Measurements from ENCODE around the gene IL19.

The IL19 gene

GRCh38 chr1:206766251-206766856 lies 4.2 kb upstream of the IL19 start:
- peaks cover 2% of the 10 kb centered on the region; the same call in 1 of the 2 replicates for H3K9me3 ChIP-seq (ENCODE audit: insufficient read depth, low read length)
- H3K27me3 ChIP-seq (ENCODE audit: low read depth, low read length), result peaks cover 12% of the 10 kb centered on the region
- H3K4me3 ChIP-seq (ENCODE audit: low read length), result peak overlapping the region; percentile 5; the same call in 1 of the 2 replicates
- H2AFZ ChIP-seq (ENCODE audit: low read depth, low read length), result 0 out of 2 replicates have a peak overlapping the region, but pooled peaks have one; percentile 12
- H3K4me1 ChIP-seq (ENCODE audit: low read length), result peaks cover 60% of the 10 kb centered on the region
- no peaks in the 10 kb centered on the region for H4K20me1 ChIP-seq (ENCODE audit: insufficient read depth, low read length)
- H3K79me2 ChIP-seq (ENCODE audit: low read length), result no peaks in the 10 kb centered on the region; the same call in 1 of the 2 replicates
- peaks cover 4% of the 10 kb centered on the region for H3K36me3 ChIP-seq (replicated peaks; ENCODE audit: low read depth, low read length)
- H3K27ac ChIP-seq (ENCODE audit: low read length), result peak overlapping the region; percentile 17
- TF ChIP-seq, protein P1, sequence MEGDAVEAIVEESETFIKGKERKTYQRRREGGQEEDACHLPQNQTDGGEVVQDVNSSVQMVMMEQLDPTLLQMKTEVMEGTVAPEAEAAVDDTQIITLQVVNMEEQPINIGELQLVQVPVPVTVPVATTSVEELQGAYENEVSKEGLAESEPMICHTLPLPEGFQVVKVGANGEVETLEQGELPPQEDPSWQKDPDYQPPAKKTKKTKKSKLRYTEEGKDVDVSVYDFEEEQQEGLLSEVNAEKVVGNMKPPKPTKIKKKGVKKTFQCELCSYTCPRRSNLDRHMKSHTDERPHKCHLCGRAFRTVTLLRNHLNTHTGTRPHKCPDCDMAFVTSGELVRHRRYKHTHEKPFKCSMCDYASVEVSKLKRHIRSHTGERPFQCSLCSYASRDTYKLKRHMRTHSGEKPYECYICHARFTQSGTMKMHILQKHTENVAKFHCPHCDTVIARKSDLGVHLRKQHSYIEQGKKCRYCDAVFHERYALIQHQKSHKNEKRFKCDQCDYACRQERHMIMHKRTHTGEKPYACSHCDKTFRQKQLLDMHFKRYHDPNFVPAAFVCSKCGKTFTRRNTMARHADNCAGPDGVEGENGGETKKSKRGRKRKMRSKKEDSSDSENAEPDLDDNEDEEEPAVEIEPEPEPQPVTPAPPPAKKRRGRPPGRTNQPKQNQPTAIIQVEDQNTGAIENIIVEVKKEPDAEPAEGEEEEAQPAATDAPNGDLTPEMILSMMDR (IDR thresholded peaks at IDR 0.05; ENCODE audit: low read depth, low read length), result no peak
- TF ChIP-seq EZH2phosphoT487 (IDR thresholded peaks at IDR 0.05; ENCODE audit: low read depth), result no peak
- peak overlapping the region; percentile 4; the same call in 1 of the 2 replicates for H3K9ac ChIP-seq (ENCODE audit: low read length)
- peak overlapping the region; percentile 55 for H3K4me2 ChIP-seq (ENCODE audit: low read length)

- Histone ChIP-seq H3K4me2 (ENCODE audit: low read length) (peak overlapping the region; percentile 94), H3K4me3 (ENCODE audit: low read length) (peak overlapping the region; percentile 77), H3K4me1 (ENCODE audit: low read length) (peaks cover 84% of the 10 kb centered on the region), H3K79me2 (ENCODE audit: low read length) (peaks cover 10% of the 10 kb centered on the region; the same call in 1 of the 2 replicates), H3K36me3 (replicated peaks; ENCODE audit: low read depth, low read length) (peaks cover 4% of the 10 kb centered on the region), H4K20me1 (ENCODE audit: insufficient read depth, low read length) (no peaks in the 10 kb centered on the region), H3K27me3 (ENCODE audit: low read depth, low read length) (peaks cover 16% of the 10 kb centered on the region), H3K9ac (ENCODE audit: low read length) (peak overlapping the region; percentile 6; the same call in 1 of the 2 replicates), H2AFZ (ENCODE audit: low read depth, low read length) (no peak overlapping the region), H3K27ac (ENCODE audit: low read length) (peak overlapping the region; percentile 72), H3K9me3 (ENCODE audit: insufficient read depth, low read length) (peaks cover 2% of the 10 kb centered on the region; the same call in 1 of the 2 replicates)
- no peak for TF ChIP-seq EZH2phosphoT487 (IDR thresholded peaks at IDR 0.05; ENCODE audit: low read depth)
- TF ChIP-seq, protein P1 (IDR thresholded peaks at IDR 0.05; ENCODE audit: low read depth, low read length), result no peak
Measured at GRCh38 chr1:206768472-206769303, 1.9 kb upstream of the IL19 start.

- TF ChIP-seq, protein P1 (IDR thresholded peaks at IDR 0.05; ENCODE audit: low read depth, low read length), result no peak
- TF ChIP-seq EZH2phosphoT487 (IDR thresholded peaks at IDR 0.05; ENCODE audit: low read depth), result no peak
- Histone ChIP-seq H3K27ac (ENCODE audit: low read length) (peak overlapping the region; percentile 72), H3K9me3 (ENCODE audit: insufficient read depth, low read length) (no peaks in the 10 kb centered on the region), H2AFZ (ENCODE audit: low read depth, low read length) (no peak overlapping the region), H4K20me1 (ENCODE audit: insufficient read depth, low read length) (no peaks in the 10 kb centered on the region), H3K4me1 (ENCODE audit: low read length) (peaks cover 90% of the 10 kb centered on the region), H3K27me3 (ENCODE audit: low read depth, low read length) (peaks cover 16% of the 10 kb centered on the region), H3K36me3 (replicated peaks; ENCODE audit: low read depth, low read length) (peaks cover 4% of the 10 kb centered on the region), H3K79me2 (ENCODE audit: low read length) (peaks cover 10% of the 10 kb centered on the region; the same call in 1 of the 2 replicates), H3K9ac (ENCODE audit: low read length) (peak overlapping the region; percentile 75; the same call in 1 of the 2 replicates), H3K4me3 (ENCODE audit: low read length) (peak overlapping the region; percentile 77), H3K4me2 (ENCODE audit: low read length) (peak overlapping the region; percentile 94)
Measured at GRCh38 chr1:206769304-206769731, 1.3 kb upstream of the IL19 start.

DNA sequence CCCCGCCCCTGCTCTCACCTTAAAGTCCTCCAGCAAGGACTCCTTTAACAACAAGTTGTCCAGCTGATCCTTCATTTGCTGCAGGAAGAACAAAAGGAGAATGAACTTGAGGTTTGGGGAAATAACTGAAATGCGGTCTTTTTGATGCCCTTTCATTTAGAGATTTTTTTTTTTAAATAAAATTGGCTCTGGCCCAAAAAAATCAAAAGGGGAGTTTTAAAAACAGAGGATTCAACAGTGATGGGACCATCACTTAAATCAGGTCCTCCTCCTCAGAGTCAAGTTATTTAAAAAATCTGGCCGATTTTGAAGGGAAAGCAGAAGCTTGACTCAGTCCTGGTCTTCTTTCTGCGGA lies 742 bp downstream of the IL19 start:
- Histone ChIP-seq H3K36me3 (replicated peaks; ENCODE audit: low read depth, low read length) (peaks cover 10% of the 10 kb centered on the region), H3K27ac (ENCODE audit: low read length) (peak overlapping the region; percentile 72), H3K4me2 (ENCODE audit: low read length) (peak overlapping the region; percentile 94), H3K9ac (ENCODE audit: low read length) (peak overlapping the region; percentile 75), H3K79me2 (ENCODE audit: low read length) (peaks cover 14% of the 10 kb centered on the region; the same call in 1 of the 2 replicates), H3K4me3 (ENCODE audit: low read length) (peak overlapping the region; percentile 77), H4K20me1 (ENCODE audit: insufficient read depth, low read length) (no peaks in the 10 kb centered on the region), H2AFZ (ENCODE audit: low read depth, low read length) (no peak overlapping the region), H3K27me3 (ENCODE audit: low read depth, low read length) (peaks cover 24% of the 10 kb centered on the region), H3K4me1 (ENCODE audit: low read length) (peaks cover 100% of the 10 kb centered on the region), H3K9me3 (ENCODE audit: insufficient read depth, low read length) (no peaks in the 10 kb centered on the region)
- no peak for TF ChIP-seq EZH2phosphoT487 (IDR thresholded peaks at IDR 0.05; ENCODE audit: low read depth)
- TF ChIP-seq, protein P1 (IDR thresholded peaks at IDR 0.05; ENCODE audit: low read depth, low read length), result no peak
